Trophoblast cell (in vitro differentiated cells and primary cell): ENCODE results near the gene TYMP.

ENCODE experiments used
- DNase-seq, 2 donors: peaks; one replicate each; pipeline ENCODE4 v3.0.0-alpha.2; 2016
- H2AFZ ChIP-seq: 2 replicates; pipeline ENCODE4 v1.6.1; 2013; ENCODE audit warnings: low read length, moderate library complexity, mild to moderate bottlenecking; ENCODE audit not compliant: insufficient read depth, poor library complexity
- H2AK5ac ChIP-seq: 2 replicates; pipeline ENCODE4 v1.6.1; 2013; ENCODE audit warnings: mild to moderate bottlenecking, low read length
- H2BK120ac ChIP-seq: 2 replicates; pipeline ENCODE4 v1.6.1; 2013; ENCODE audit warnings: low read length, mild to moderate bottlenecking, moderate library complexity; ENCODE audit not compliant: insufficient read depth, poor library complexity
- H2BK12ac ChIP-seq: 2 replicates; pipeline ENCODE4 v1.6.1; 2013; ENCODE audit warnings: mild to moderate bottlenecking, low read length, moderate library complexity
- H2BK5ac ChIP-seq: 2 replicates; pipeline ENCODE4 v1.6.1; 2013; ENCODE audit warnings: low read length, low read depth, moderate library complexity, mild to moderate bottlenecking; ENCODE audit not compliant: poor library complexity
- H3K14ac ChIP-seq: 2 replicates; pipeline ENCODE4 v1.6.1; 2013; ENCODE audit warnings: mild to moderate bottlenecking, low read length
- H3K18ac ChIP-seq: 2 replicates; pipeline ENCODE4 v1.6.1; 2013; ENCODE audit warnings: mild to moderate bottlenecking, low read length
- H3K23ac ChIP-seq: 2 replicates; pipeline ENCODE4 v1.6.1; 2013; ENCODE audit warnings: low read length
- H3K27ac ChIP-seq: 2 replicates; pipeline ENCODE4 v1.5.1; 2013; ENCODE audit warnings: low read depth, mild to moderate bottlenecking, inconsistent platforms, low read length, moderate library complexity
- H3K27me3 ChIP-seq: 2 replicates; pipeline ENCODE4 v1.6.1; 2013; ENCODE audit warnings: inconsistent platforms, mild to moderate bottlenecking, low read length, moderate library complexity; ENCODE audit not compliant: insufficient read depth
- H3K36me3 ChIP-seq, 2 experiments: 1 replicate in 1 of 2; 2 replicates in 1 of 2; pipeline ENCODE4 v1.6.1; 2013; ENCODE audit warnings: low read length in 2 of 2, mild to moderate bottlenecking in 2 of 2, moderate library complexity in 1 of 2; ENCODE audit not compliant: insufficient read depth in 2 of 2, control insufficient read depth in 1 of 2
- H3K4ac ChIP-seq: 2 replicates; pipeline ENCODE4 v1.6.1; 2013; ENCODE audit warnings: low read depth, mild to moderate bottlenecking, low read length, moderate library complexity
- H3K4me1 ChIP-seq, 2 experiments: 1 replicate in 1 of 2; 2 replicates in 1 of 2; pipeline ENCODE4 v1.6.1; 2013; ENCODE audit warnings: low read length in 2 of 2, mild to moderate bottlenecking in 2 of 2, moderate library complexity in 1 of 2; ENCODE audit not compliant: insufficient read depth in 2 of 2, control insufficient read depth in 1 of 2
- H3K4me2 ChIP-seq: 2 replicates; pipeline ENCODE4 v1.6.1; 2013; ENCODE audit warnings: inconsistent platforms, mild to moderate bottlenecking, low read length, moderate library complexity
- H3K4me3 ChIP-seq: 2 replicates; pipeline ENCODE4 v1.5.1; 2013; ENCODE audit warnings: mild to moderate bottlenecking, low read depth, low read length, inconsistent platforms
- H3K79me1 ChIP-seq: one replicate; pipeline ENCODE4 v1.6.1; 2013; ENCODE audit warnings: low read length
- H3K79me2 ChIP-seq: 2 replicates; pipeline ENCODE4 v1.6.1; 2013; ENCODE audit warnings: low read length, mild to moderate bottlenecking; ENCODE audit not compliant: control insufficient read depth, insufficient read depth, poor library complexity
- H3K9ac ChIP-seq: 2 replicates; pipeline ENCODE4 v1.6.1; 2013; ENCODE audit warnings: mild to moderate bottlenecking, low read length
- H3K9me3 ChIP-seq: 2 replicates; pipeline ENCODE4 v1.6.1; 2013; ENCODE audit warnings: low read depth, mild to moderate bottlenecking, control low read depth, inconsistent platforms, low read length; ENCODE audit not compliant: insufficient read depth
- H4K12ac ChIP-seq: 2 replicates; pipeline ENCODE4 v1.6.1; 2013; ENCODE audit warnings: low read depth, mild to moderate bottlenecking, low read length, moderate library complexity
- H4K8ac ChIP-seq: 2 replicates; pipeline ENCODE4 v1.6.1; 2013; ENCODE audit warnings: low read depth, mild to moderate bottlenecking, low read length, moderate library complexity
- H4K91ac ChIP-seq: one replicate; pipeline ENCODE4 v1.6.1; 2013; ENCODE audit warnings: low read depth, mild to moderate bottlenecking, low read length, moderate library complexity
- WGBS: extraction: QIAGEN DNeasy Blood & Tissue Kit; methylation state at CpG from one replicate; pipeline ENCODE4 v1.1.7; 2013; ENCODE audit warnings: missing lambda C conversion rate; ENCODE audit not compliant: insufficient read length, insufficient coverage; ENCODE audit errors: extremely low coverage; 5-methylcytosine and 5-hydroxymethylcytosine counted together

The TYMP gene

GRCh38 chr22:50551160-50551752, 21.4 kb upstream of the TYMP start:
- H2BK12ac ChIP-seq, result no peak overlapping the region
- H3K9me3 ChIP-seq, result no peaks in the 10 kb centered on the region
- no CpG with 5 or more reads among the region's 11 CpGs for WGBS

GRCh38 chr22:50550395-50550794, 20.6 kb upstream of the TYMP start:
- no peak overlapping the region for H3K4me2 ChIP-seq
- no peak overlapping the region for H3K14ac ChIP-seq
- H2BK120ac ChIP-seq, result no peak overlapping the region
- H3K4me1 ChIP-seq, result peaks cover 7 to 8% of the 10 kb centered on the region in 2 experiments
- H3K4me3 ChIP-seq, result no peak overlapping the region
- no peak overlapping the region for H3K4ac ChIP-seq
- no peak overlapping the region for H4K12ac ChIP-seq
- WGBS, result no CpG with 5 or more reads among the region's 8 CpGs
- no peak for DNase-seq
- H3K79me1 ChIP-seq, result no peaks in the 10 kb centered on the region
- H3K79me2 ChIP-seq, result no peaks in the 10 kb centered on the region
- H3K18ac ChIP-seq, result no peak overlapping the region
- H2AK5ac ChIP-seq, result no peak overlapping the region
- no peak overlapping the region for H2BK5ac ChIP-seq
- H3K27ac ChIP-seq, result no peak overlapping the region
- no peak overlapping the region for H4K8ac ChIP-seq
- H4K91ac ChIP-seq, result no peak overlapping the region
- H2BK12ac ChIP-seq, result no peak overlapping the region
- no peaks in the 10 kb centered on the region for H3K36me3 ChIP-seq
- no peak overlapping the region for H3K9ac ChIP-seq
- no peak overlapping the region for H2AFZ ChIP-seq
- no peak overlapping the region for H3K23ac ChIP-seq
- H3K27me3 ChIP-seq, result no peaks in the 10 kb centered on the region
- no peaks in the 10 kb centered on the region for H3K9me3 ChIP-seq

More at GRCh38 chr22:50551160-50551752, 21.4 kb upstream of the TYMP start:
- H3K79me1 ChIP-seq, result no peaks in the 10 kb centered on the region
- H3K23ac ChIP-seq, result no peak overlapping the region
- no peaks in the 10 kb centered on the region for H3K4me1 ChIP-seq
- H4K12ac ChIP-seq, result no peak overlapping the region
- no peak overlapping the region for H4K8ac ChIP-seq
- no peaks in the 10 kb centered on the region for H3K27me3 ChIP-seq
- no peak overlapping the region for H3K18ac ChIP-seq
- H3K4me2 ChIP-seq, result no peak overlapping the region
- no peak overlapping the region for H3K27ac ChIP-seq
- no peak overlapping the region for H3K9ac ChIP-seq
- no peak overlapping the region for H2AK5ac ChIP-seq
- no peak overlapping the region for H2AFZ ChIP-seq
- no peak overlapping the region for H3K14ac ChIP-seq
- no peak for DNase-seq
- no peaks in the 10 kb centered on the region for H3K36me3 ChIP-seq
- no peaks in the 10 kb centered on the region for H3K79me2 ChIP-seq
- no peak overlapping the region for H3K4me3 ChIP-seq
- H3K4ac ChIP-seq, result no peak overlapping the region
- no peak overlapping the region for H2BK120ac ChIP-seq
- H2BK5ac ChIP-seq, result no peak overlapping the region
- no peak overlapping the region for H4K91ac ChIP-seq

DNA sequence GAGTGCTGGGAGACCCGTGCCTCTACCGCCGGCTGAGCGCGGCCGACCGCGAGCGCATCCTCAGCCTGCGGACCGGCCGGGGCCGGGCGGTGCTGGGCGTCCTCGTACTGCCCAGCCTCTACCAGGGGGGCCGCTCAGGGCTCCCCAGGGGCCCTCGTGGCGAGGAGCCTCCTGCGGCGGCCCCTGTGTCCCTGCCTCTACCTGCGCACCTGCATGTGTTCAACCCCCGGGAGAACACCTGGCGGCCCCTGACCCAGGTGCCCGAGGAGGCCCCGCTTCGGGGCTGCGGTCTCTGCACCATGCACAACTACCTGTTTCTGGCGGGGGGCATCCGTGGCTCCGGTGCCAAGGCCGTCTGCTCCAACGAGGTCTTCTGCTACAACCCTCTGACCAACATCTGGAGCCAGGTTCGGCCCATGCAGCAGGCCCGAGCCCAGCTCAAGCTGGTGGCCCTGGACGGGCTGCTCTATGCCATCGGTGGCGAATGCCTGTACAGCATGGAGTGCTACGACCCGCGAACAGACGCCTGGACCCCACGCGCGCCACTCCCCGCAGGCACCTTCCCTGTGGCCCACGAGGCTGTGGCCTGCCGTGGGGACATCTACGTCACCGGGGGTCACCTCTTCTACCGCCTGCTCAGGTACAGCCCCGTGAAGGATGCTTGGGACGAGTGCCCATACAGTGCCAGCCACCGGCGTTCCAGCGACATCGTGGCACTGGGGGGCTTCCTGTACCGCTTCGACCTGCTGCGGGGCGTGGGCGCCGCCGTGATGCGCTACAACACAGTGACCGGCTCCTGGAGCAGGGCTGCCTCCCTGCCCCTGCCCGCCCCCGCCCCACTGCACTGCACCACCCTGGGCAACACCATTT, 19.3 kb upstream of the TYMP start:
- Histone ChIP-seq H4K91ac (no peak overlapping the region), H3K36me3 (no peaks in the 10 kb centered on the region), H4K8ac (no peak overlapping the region), H3K4me1 (peaks cover 8 to 16% of the 10 kb centered on the region in 2 experiments), H3K4me2 (no peak overlapping the region), H3K4ac (no peak overlapping the region), H3K23ac (no peak overlapping the region), H3K18ac (no peak overlapping the region), H3K79me1 (peaks cover 2% of the 10 kb centered on the region), H3K9ac (no peak overlapping the region), H4K12ac (no peak overlapping the region), H3K27me3 (no peaks in the 10 kb centered on the region), H2BK5ac (no peak overlapping the region), H2AK5ac (no peak overlapping the region), H3K27ac (no peak overlapping the region), H3K14ac (no peak overlapping the region), H2BK120ac (no peak overlapping the region), H3K9me3 (no peaks in the 10 kb centered on the region), H2AFZ (no peak overlapping the region), H2BK12ac (no peak overlapping the region), H3K79me2 (no peaks in the 10 kb centered on the region), H3K4me3 (no peak overlapping the region)
- no peak for DNase-seq
- WGBS, result no CpG with 5 or more reads among the region's 68 CpGs

DNA sequence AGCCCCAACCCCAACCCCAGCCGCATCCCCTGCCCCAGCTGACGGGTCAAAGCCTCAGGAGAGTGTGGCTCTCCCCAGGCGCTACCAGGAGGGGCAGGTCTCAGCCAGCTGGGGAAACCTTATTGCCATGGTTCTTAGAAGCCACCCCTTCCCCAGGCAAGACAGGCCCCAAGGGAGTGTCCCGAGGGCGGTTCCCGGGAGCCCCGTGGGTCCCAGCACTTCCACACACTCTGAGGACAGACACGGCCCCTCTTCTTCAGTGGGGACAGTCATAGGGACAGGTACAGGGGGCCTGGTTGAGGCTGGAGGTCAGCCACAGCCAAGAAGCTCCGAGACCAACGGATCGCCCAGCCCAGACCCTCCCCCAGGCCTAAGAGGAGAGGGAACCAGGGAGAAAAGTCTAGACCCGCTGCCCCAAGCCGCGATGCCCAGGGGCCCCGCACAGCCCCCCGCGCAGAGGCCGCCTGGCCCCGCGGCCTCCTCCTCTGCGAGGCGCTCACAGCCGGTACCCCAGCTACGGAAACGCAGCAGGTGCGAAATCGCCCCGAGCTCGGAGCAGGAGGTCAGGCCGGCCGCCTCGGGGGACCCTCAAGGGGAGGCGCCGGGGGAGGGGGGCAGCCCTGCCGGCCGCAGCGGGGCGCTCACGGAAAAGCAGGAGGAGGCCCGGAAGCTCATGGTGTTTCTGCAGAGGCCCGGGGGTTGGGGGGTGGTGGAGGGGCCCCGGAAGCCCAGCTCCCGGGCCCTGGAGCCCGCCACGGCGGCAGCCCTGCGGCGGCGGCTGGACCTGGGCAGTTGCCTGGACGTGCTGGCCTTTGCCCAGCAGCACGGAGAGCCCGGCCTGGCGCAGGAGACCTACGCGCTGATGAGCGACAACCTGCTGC, 18.5 kb upstream of the TYMP start:
- Histone ChIP-seq H3K27me3 (no peaks in the 10 kb centered on the region), H3K4me3 (no peak overlapping the region), H2AK5ac (no peak overlapping the region), H3K79me2 (no peaks in the 10 kb centered on the region), H3K4me1 (peaks cover 8 to 19% of the 10 kb centered on the region in 2 experiments), H2BK120ac (no peak overlapping the region), H3K9ac (no peak overlapping the region), H4K91ac (peak overlapping the region; percentile 22), H3K18ac (no peak overlapping the region), H2BK12ac (no peak overlapping the region), H3K79me1 (peaks cover 2% of the 10 kb centered on the region), H2AFZ (no peak overlapping the region), H3K36me3 (no peaks in the 10 kb centered on the region), H2BK5ac (no peak overlapping the region), H3K23ac (no peak overlapping the region), H4K12ac (no peak overlapping the region), H3K27ac (no peak overlapping the region), H4K8ac (no peak overlapping the region), H3K14ac (no peak overlapping the region), H3K9me3 (no peaks in the 10 kb centered on the region), H3K4ac (no peak overlapping the region), H3K4me2 (no peak overlapping the region)
- DNase-seq, result no peak
- no CpG with 5 or more reads among the region's 56 CpGs for WGBS
